ENCODE data around the gene BAZ1A.

DNA sequence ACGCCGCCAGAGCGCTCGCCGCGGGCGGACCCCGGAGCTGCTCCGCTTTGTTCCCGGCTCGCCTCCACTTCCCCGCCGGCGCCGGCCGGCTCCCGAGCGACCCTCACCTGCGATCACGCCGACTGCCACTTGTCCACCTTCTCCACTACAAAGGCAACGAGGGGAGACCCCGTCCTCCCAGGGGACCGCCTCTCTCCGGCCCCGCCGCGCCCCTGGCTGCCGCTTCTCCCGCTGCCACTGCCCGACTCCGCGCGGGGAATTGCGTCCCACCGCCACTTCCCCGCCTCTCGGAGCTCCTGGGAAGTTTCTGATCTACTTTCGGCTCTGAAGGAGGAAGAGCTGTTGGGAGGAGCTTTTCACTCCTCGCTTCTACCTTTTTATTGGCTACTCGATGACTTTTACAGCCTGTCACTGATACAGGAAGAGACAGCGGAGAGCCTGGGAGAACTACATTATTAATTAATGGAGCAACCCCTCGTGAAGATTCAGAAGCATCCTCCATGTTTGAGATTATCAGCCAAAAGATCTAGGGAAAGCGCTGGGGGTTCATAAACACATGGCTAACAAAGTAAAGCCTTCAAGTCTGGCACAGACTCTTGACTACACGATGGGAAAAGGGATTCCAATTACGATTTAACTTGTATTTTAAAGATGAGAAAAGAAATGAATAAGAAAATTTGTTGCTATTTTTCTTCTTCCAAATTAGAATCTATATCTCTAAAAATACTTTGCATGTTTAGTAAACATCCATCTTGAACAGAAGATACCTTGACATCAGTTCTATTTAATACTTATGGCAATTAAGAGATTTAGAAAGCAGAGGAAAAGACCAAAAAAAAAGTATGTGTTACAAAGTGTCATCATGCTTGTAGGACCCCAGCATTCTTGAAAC, at the start of gene BAZ1A:
- no peak for TF ChIP-seq EZH2 (IDR thresholded peaks at IDR 0.05; ENCODE audit: low read depth)
- TF ChIP-seq, protein P1, sequence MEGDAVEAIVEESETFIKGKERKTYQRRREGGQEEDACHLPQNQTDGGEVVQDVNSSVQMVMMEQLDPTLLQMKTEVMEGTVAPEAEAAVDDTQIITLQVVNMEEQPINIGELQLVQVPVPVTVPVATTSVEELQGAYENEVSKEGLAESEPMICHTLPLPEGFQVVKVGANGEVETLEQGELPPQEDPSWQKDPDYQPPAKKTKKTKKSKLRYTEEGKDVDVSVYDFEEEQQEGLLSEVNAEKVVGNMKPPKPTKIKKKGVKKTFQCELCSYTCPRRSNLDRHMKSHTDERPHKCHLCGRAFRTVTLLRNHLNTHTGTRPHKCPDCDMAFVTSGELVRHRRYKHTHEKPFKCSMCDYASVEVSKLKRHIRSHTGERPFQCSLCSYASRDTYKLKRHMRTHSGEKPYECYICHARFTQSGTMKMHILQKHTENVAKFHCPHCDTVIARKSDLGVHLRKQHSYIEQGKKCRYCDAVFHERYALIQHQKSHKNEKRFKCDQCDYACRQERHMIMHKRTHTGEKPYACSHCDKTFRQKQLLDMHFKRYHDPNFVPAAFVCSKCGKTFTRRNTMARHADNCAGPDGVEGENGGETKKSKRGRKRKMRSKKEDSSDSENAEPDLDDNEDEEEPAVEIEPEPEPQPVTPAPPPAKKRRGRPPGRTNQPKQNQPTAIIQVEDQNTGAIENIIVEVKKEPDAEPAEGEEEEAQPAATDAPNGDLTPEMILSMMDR (conservative IDR thresholded peaks at IDR 0.05), result no peak
